Stimulated activated CD8-positive, alpha-beta memory T cell treated with anti-CD3 and anti-CD28 coated beads, Interleukin-2, amount 100 ng/mL, for 1 hour (primary cell): ENCODE measurements around the gene AIMP2.
"Not testable (repeated sequence)": the region's sequence is repeated elsewhere in the genome, so short reads cannot be mapped to it uniquely, and the experiment has no call there.

ENCODE experiments used
- DNase-seq, 2 donors: peaks; one replicate each; pipeline ENCODE4 v3.0.0-alpha.2; 2020; ENCODE audit warnings: low read depth in 2 of 2

The AIMP2 gene

DNA sequence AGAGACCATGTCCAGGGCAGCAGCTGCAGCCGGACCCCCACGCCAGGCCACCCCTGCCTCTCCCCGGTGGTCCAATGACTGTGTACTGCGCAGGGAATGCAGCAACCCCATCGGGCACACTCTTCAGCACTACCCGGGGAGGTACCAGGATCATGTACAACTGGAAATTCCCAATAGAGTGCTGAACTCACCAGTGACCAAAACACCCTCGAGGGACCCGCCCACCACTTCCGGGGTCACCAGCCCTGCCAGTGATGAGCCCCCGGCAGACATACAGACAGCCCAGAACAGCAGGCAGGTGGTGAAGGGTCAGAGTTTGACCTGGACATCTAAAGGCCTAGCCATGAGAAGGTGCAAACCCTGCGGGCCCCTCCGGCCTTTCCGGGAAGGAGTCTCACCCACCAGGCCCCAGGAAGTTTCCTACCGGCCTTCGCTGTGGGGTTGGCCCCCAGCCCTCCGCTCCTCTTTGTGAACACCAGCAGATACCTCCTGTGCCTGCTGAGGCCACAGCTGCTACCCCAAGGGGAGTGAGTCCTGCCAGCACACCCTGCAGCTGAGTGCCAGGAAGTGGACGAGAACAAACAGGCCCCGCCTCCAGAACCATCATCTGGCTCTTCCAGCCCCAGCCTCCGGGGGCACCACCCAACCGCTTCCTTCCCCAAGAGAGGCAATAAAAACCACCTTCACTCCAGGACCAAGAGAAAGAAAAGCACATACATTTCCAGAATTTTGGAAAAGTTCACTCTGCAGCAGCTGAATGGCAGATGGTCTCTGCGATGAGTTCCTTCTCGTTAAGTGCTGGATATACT is 17.1 kb downstream of the AIMP2 start:
- DNase-seq, result peak; percentile 37 to 50

GRCh38 chr7:6026820-6027311 is 17.8 kb downstream of the AIMP2 start:
- no peak for DNase-seq

- no peak for DNase-seq
Measured at GRCh38 chr7:6027806-6028365, 18.8 kb downstream of the AIMP2 start.

GRCh38 chr7:6028563-6028962 is 19.5 kb downstream of the AIMP2 start:
- no peak for DNase-seq

DNA sequence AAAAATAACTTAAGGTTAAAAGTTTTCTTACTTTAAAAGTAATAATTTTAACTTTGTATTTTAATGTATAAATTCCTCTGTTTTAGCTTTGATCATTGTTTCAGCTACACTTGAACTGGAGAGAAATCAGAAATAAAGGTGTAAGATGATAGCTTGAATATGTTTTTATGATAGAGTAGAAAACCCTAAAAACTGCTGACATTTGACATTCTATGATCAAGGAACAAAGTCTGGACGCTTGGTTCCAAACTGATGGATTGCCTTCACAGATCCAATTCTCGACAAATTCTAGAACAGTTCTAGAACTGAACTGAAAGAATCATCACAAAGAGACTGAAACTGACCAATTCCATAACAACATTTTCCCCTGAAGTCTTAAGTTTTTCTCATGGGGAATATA is 21.9 kb downstream of the AIMP2 start, which contains the start of gene ANKRD61:
Gene ANKRD61 (plus strand): TSS at position 389 of the 400 bp plus-strand sequence. CDS start 0 bp downstream, at position 389.
- no peak for DNase-seq

- DNase-seq, result no peak
Measured at GRCh38 chr7:6031567-6031966, 22.5 kb downstream of the AIMP2 start.

GRCh38 chr7:6032167-6032566 is 23.1 kb downstream of the AIMP2 start:
- no peak for DNase-seq

- no peak for DNase-seq
Measured at GRCh38 chr7:6032641-6033040, 23.6 kb downstream of the AIMP2 start.

DNA sequence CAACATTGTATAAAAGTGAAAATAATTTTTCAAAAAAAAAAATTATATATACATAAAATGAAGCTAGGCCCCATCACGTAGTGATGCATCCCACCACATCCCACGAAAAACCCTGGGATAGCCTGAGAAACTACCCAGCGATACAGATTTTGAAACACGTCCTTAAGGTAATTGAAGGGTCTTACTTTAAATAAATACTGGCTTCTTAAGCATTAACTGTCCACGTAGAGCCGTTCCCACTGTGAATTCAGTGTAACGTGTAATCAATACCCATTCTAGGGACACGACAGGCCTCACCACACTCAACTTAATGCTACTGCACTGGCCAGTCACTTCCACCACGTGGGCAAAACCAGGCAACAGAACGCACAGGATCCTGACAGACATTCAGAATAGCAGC is 26.1 kb downstream of the AIMP2 start:
- DNase-seq, result no peak

GRCh38 chr7:6035686-6036085 is 26.6 kb downstream of the AIMP2 start:
- no peak for DNase-seq

GRCh38 chr7:6049780-6050179 is 40.7 kb downstream of the AIMP2 start:
- no peak for DNase-seq

DNA sequence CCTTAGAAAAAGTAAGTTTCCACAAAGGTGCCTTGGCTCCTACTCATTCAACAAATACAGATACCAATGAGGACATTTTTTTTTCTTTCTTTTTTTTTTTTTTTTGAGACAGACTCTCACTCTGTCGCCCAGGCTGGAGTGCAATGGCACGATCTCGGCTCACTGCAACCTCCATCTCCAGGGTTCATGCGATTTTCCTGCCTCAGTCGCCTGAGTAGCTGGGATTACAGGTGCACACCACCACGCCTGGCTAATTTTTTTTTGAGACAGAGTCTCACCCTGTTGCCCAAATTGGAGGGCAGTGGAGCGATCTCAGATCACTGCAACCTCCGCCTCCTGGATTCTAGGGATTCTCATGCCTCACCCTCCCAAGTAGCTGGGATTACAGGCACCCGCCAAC is 42.1 kb downstream of the AIMP2 start:
- DNase-seq, result not testable (repeated sequence)

DNA sequence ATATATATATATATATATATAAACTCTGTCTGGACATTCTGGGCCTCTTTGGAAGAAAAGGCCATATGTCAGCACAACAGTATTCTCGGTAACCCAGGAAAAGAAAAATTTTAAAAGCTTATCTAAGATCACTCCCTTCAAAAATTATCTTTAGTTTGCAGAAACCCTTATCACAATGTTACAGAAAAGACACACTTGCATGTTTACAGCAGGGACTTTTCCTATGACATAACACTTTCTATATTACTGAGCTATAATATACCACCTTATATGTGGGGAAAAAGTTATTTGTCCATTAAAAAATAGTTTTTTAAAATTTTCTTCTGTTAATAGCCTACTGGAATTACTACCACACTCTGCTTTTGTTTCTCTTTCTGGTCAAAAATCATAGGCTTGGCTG is 47.5 kb downstream of the AIMP2 start:
- DNase-seq, result no peak

DNA sequence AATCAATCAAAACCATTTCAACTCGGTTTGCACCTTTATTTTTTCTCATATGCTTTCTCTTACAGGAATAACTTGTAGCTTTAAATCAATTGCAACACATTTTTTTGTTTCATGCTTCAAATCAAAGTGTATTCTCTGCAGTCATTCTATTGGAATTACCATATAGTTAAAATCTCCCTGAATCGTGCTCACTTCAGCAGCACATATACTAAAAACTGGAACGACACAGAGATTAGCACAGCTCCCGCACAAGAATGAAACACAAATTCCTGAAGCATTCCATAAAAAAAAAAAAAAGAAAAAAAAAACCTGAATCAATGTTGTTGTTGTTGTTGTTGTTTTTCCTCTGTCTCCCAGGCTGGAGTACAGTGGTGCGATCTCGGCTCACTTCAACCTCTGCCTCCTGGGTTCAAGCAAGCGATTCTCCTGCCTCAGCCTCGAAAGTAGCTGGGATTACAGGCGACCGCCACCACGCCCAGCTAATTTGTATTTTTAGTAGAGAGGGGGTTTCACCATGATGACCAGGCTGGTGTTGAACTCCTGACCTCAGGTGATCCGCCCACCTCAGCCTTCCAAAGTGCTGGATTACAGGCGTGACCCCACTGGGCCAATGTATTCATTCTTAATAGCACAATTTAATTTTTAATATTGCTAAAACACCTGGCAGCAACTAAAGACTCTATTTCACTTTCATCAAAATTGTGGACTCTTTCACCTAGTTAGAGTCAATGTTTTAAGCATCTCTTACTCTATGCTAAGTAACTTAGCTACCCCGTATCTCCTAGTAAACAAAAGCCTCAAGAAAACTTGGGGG is 48.5 kb downstream of the AIMP2 start:
- no peak for DNase-seq

GRCh38 chr7:6059941-6060340 is 50.9 kb downstream of the AIMP2 start:
- not testable (repeated sequence) for DNase-seq

- no peak for DNase-seq
Measured at GRCh38 chr7:6071406-6071805, 62.3 kb downstream of the AIMP2 start.
